Endothelial cell of umbilical vein (primary cell): Measurements from ENCODE around the gene GNAL. TPM values are rescaled to one million over a fixed set of nuclear protein-coding genes. Genes with fewer than 3 reads are reported as not detected.

ENCODE experiments used
- BruUV-seq: library from RNA; stranded (reverse); fragments of 400-500 nt; replicated peaks from 2 replicates; lab custom pipeline; 2021; lab: Mats Ljungman, UMichigan
- CTCF ChIA-PET: fragments of 300-600, 350-600 bp; sonication (Branson Sonifier 250); formaldehyde crosslinking; loops from one replicate; lab custom pipeline; 2021; ENCODE audit warnings: antibody characterized with exemption, inconsistent platforms; lab: Charles Lee
- POLR2A ChIA-PET: fragments of 300-600, 350-600 bp; sonication (Branson Sonifier 250); formaldehyde crosslinking; loops from one replicate; lab custom pipeline; 2021; ENCODE audit warnings: antibody characterized with exemption, inconsistent platforms; lab: Charles Lee
- DNase-seq: peaks from one replicate; pipeline ENCODE4 v3.0.0-alpha.2; 2011; ENCODE audit warnings: low read depth, low spot score
- FAIRE-seq: peaks from 2 replicates; lab custom pipeline; 2011; peaks lifted over from hg19 to GRCh38; lab: Jason Lieb, UNC
- H2AFZ ChIP-seq: 2 replicates; pipeline ENCODE4 v1.6.0; 2012; ENCODE audit warnings: low read depth, low read length, control low read depth, inconsistent platforms
- H3K27ac ChIP-seq: 2 replicates; pipeline ENCODE4 v1.5.1; 2011; ENCODE audit warnings: low read depth, mild to moderate bottlenecking, control low read depth, low read length, moderate library complexity; ENCODE audit not compliant: insufficient read depth
- H3K27me3 ChIP-seq, 2 experiments: 2 replicates each; pipeline versions ENCODE4 v1.6.0 to v1.6.1; 2011; ENCODE audit warnings: low read length in 2 of 2, mixed read lengths in 1 of 2; ENCODE audit not compliant: control insufficient read depth in 2 of 2, insufficient read depth in 2 of 2
- H3K36me3 ChIP-seq, 2 experiments: 2 replicates in 1 of 2; 3 replicates in 1 of 2; pipeline ENCODE4 v1.5.1; 2011; ENCODE audit warnings: low read length in 2 of 2, mild to moderate bottlenecking in 1 of 2, moderate library complexity in 1 of 2; ENCODE audit not compliant: control insufficient read depth in 2 of 2, insufficient read depth in 2 of 2; ENCODE audit errors: extremely low read depth in 1 of 2
- H3K4me1 ChIP-seq: 3 replicates; pipeline ENCODE4 v1.5.1; 2011; ENCODE audit warnings: mild to moderate bottlenecking, low read length; ENCODE audit not compliant: control insufficient read depth, insufficient read depth; ENCODE audit errors: extremely low read depth
- H3K4me2 ChIP-seq: 2 replicates; pipeline ENCODE4 v1.6.1; 2011; ENCODE audit warnings: low read length, control low read depth, mixed read lengths; ENCODE audit not compliant: insufficient read depth
- H3K4me3 ChIP-seq, 3 experiments: fragments of 200-600 bp in 1 of 3; sonication (generic), shearing (Covaris generic) in 1 of 3; replicated peaks in 1 of 3; 2 replicates each; pipeline ENCODE4 v1.5.1; 2011 to 2016; ENCODE audit warnings: control low read depth in 3 of 3, low read length in 3 of 3, mild to moderate bottlenecking in 2 of 3, inconsistent platforms in 1 of 3, low read depth in 1 of 3, moderate library complexity in 1 of 3; ENCODE audit not compliant: insufficient read depth in 1 of 3
- H3K79me2 ChIP-seq: 2 replicates; pipeline ENCODE4 v1.6.0; 2012; ENCODE audit warnings: low read length, inconsistent platforms; ENCODE audit not compliant: control insufficient read depth, insufficient read depth
- H3K9ac ChIP-seq: replicated peaks from 2 replicates; pipeline ENCODE3; 2011; ENCODE audit warnings: low read length, control low read depth; ENCODE audit not compliant: insufficient read depth; ENCODE audit errors: extremely low read depth
- H3K9me1 ChIP-seq: replicated peaks from 3 replicates; pipeline ENCODE4 v1.6.0; 2011; ENCODE audit warnings: mild to moderate bottlenecking, low read length; ENCODE audit not compliant: control insufficient read depth, insufficient read depth; ENCODE audit errors: extremely low read depth
- H3K9me3 ChIP-seq: replicated peaks from 2 replicates; pipeline ENCODE4 v1.5.1; 2012; ENCODE audit warnings: low read length, inconsistent platforms; ENCODE audit not compliant: control insufficient read depth, insufficient read depth
- H4K20me1 ChIP-seq: replicated peaks from 2 replicates; pipeline ENCODE3; 2011; ENCODE audit warnings: mild to moderate bottlenecking, low read length; ENCODE audit not compliant: control insufficient read depth, insufficient read depth; ENCODE audit errors: extremely low read depth
- FOS ChIP-seq: IDR thresholded peaks from 2 replicates; pipeline ENCODE4 v1.6.1; 2011; ENCODE audit warnings: mild to moderate bottlenecking, low read length, moderate library complexity, borderline replicate concordance; ENCODE audit not compliant: insufficient read depth
- GATA2 ChIP-seq: IDR thresholded peaks from 2 replicates; pipeline ENCODE4 v1.7.0; 2011; ENCODE audit warnings: low read depth, mild to moderate bottlenecking, moderate library complexity, mixed read lengths, low read length; ENCODE audit not compliant: insufficient read length, insufficient read depth
- JUN ChIP-seq: IDR thresholded peaks from 2 replicates; pipeline ENCODE4 v1.6.1; 2011; ENCODE audit warnings: borderline replicate concordance, low read depth; ENCODE audit not compliant: insufficient read length, insufficient read depth
- MYC ChIP-seq: IDR thresholded peaks from one replicate; pipeline ENCODE4 v1.6.1; 2011; ENCODE audit warnings: mild to moderate bottlenecking, low read depth, low read length
- POLR2A ChIP-seq: IDR thresholded peaks from 2 replicates; pipeline ENCODE4 v1.6.1; 2012; ENCODE audit warnings: low read depth, mild to moderate bottlenecking, control low read depth, low read length
- dilution Hi-C: fragments of 300-500 bp; cut with MboI; formaldehyde crosslinking; loops from one replicate; pipeline ENCODE4 v1.15.0; 2019; ENCODE audit warnings: low sequenced_read_pairs; ENCODE audit not compliant: extremely low pct_ligation_motif_present
- intact Hi-C: fragments of 100-400 bp; cut with micrococcal nuclease; formaldehyde crosslinking; loops from one replicate; pipeline ENCODE4 v1.10.0; 2022
- polyA plus RNA-seq, 4 experiments: library from polyadenylated mRNA; depleted of rRNA in 3 of 4; stranded (reverse) in 3 of 4; unstranded in 1 of 4; fragments of >200 nt; gene quantifications; 2 replicates each; pipeline versions ENCODE4 v1.2.1 to v1.2.3, GENCODE V29; 2011 to 2012; ENCODE audit warnings: missing spikeins in 1 of 4
- total RNA-seq: library from RNA; stranded (reverse); gene quantifications from 2 replicates; pipeline ENCODE4 v1.2.3, GENCODE V29; 2021
- TF ChIP-seq, protein P1 (sequence below), 2 donors: IDR thresholded peaks; 1 replicate in 1 of 2; 2 replicates in 1 of 2; pipeline ENCODE4 v1.5.1; 2011; ENCODE audit warnings: low read length in 2 of 2, mild to moderate bottlenecking in 2 of 2, moderate library complexity in 2 of 2, control low read depth in 1 of 2, inconsistent platforms in 1 of 2, low read depth in 1 of 2; ENCODE audit not compliant: insufficient read depth in 1 of 2; ENCODE audit errors: extremely low read depth in 1 of 2
- TF ChIP-seq, protein P2 (sequence below): IDR thresholded peaks from 2 replicates; pipeline ENCODE4 v1.6.1; 2011; ENCODE audit not compliant: insufficient read depth, insufficient read length

The GNAL gene
- total and polyA plus RNA-seq, 2 donors (not counting 3 experiments of a cell fraction or from before 2014, with no cell fraction given), result 0.07 to 0.73 TPM

- no peak overlapping the region for H2AFZ ChIP-seq
- H3K79me2 ChIP-seq, result no peaks in the 10 kb centered on the region
- POLR2A ChIA-PET, result no interaction called here
- BruUV-seq, result no TSS peak
- intact Hi-C loops, result loop anchor here (10.0 kb wide), 1 partner anchor 57 kb away; the partner anchor contains the start of gene GNAL
- no peaks in the 10 kb centered on the region for H3K9me3 ChIP-seq
- H3K36me3 ChIP-seq, result no peaks in the 10 kb centered on the region
- no peaks in the 10 kb centered on the region for H3K4me1 ChIP-seq
- DNase-seq (no peak), FAIRE-seq (peak; percentile 4)
- H3K27ac ChIP-seq, result no peak overlapping the region
- dilution Hi-C loops, result no loop called here
- H3K4me3 ChIP-seq, result no peak overlapping the region
- peaks cover 5% of the 10 kb centered on the region in 2 experiments for H3K27me3 ChIP-seq
- CTCF ChIA-PET, result interaction anchor here (1.1 to 1.5 kb wide), 5 partner anchors 9 to 196 kb away, joined by 3 to 6 read pairs (median 4); no protein-coding TSS in a partner anchor
- no peak overlapping the region for H3K4me2 ChIP-seq
- no peak overlapping the region for H3K9ac ChIP-seq
- H3K9me1 ChIP-seq, result no peaks in the 10 kb centered on the region
- no peaks in the 10 kb centered on the region for H4K20me1 ChIP-seq
- TF ChIP-seq, protein P1, sequence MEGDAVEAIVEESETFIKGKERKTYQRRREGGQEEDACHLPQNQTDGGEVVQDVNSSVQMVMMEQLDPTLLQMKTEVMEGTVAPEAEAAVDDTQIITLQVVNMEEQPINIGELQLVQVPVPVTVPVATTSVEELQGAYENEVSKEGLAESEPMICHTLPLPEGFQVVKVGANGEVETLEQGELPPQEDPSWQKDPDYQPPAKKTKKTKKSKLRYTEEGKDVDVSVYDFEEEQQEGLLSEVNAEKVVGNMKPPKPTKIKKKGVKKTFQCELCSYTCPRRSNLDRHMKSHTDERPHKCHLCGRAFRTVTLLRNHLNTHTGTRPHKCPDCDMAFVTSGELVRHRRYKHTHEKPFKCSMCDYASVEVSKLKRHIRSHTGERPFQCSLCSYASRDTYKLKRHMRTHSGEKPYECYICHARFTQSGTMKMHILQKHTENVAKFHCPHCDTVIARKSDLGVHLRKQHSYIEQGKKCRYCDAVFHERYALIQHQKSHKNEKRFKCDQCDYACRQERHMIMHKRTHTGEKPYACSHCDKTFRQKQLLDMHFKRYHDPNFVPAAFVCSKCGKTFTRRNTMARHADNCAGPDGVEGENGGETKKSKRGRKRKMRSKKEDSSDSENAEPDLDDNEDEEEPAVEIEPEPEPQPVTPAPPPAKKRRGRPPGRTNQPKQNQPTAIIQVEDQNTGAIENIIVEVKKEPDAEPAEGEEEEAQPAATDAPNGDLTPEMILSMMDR (IDR thresholded peaks at IDR 0.05; ENCODE audit: extremely low read depth in 1 of 2, insufficient read depth in 1 of 2, low read depth in 1 of 2, low read length in 2 of 2), result peak; percentile 20 to 44
- TF ChIP-seq MYC, result no peak
- no peak for TF ChIP-seq FOS
These were observed 52.6 kb downstream of the GNAL start for GRCh38 chr18:11741505-11742145.

- Histone ChIP-seq H3K9me1 (no peaks in the 10 kb centered on the region), H3K27me3 (peaks cover 5 to 11% of the 10 kb centered on the region in 2 experiments), H3K4me1 (no peaks in the 10 kb centered on the region), H3K9me3 (no peaks in the 10 kb centered on the region), H3K27ac (no peak overlapping the region), H3K79me2 (no peaks in the 10 kb centered on the region), H4K20me1 (no peaks in the 10 kb centered on the region), H3K9ac (no peak overlapping the region), H3K4me2 (no peak overlapping the region), H3K4me3 (no peak overlapping the region), H2AFZ (no peak overlapping the region), H3K36me3 (no peaks in the 10 kb centered on the region)
- intact Hi-C loops, result loop anchor here (10.0 kb wide), 1 partner anchor 61 kb away; the partner anchor contains the start of gene GNAL
- DNase-seq, result no peak
- POLR2A ChIA-PET, result no interaction called here
- TF ChIP-seq MYC (no peak), JUN (no peak), FOS (no peak), GATA2 (no peak), POLR2A (no peak)
- TF ChIP-seq, protein P1 (IDR thresholded peaks at IDR 0.05; ENCODE audit: extremely low read depth in 1 of 2, insufficient read depth in 1 of 2, low read depth in 1 of 2, low read length in 2 of 2), result no peak
- TF ChIP-seq, protein P2, sequence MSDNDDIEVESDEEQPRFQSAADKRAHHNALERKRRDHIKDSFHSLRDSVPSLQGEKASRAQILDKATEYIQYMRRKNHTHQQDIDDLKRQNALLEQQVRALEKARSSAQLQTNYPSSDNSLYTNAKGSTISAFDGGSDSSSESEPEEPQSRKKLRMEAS, result no peak
- no peak for FAIRE-seq
- BruUV-seq, result no TSS peak
- dilution Hi-C loops, result no loop called here
- CTCF ChIA-PET, result interaction anchor here (1.2 to 2.3 kb wide), 2 partner anchors 12 to 17 kb away, joined by 3 to 9 read pairs; no protein-coding TSS in a partner anchor
These were observed 56.5 kb downstream of the GNAL start for GRCh38 chr18:11745521-11745920.
